ENCODE measurements around the gene SUPT20HL1. TPM values are rescaled to one million over a fixed set of nuclear protein-coding genes. Genes with fewer than 3 reads are reported as not detected.

The SUPT20HL1 gene
- total RNA-seq, 1 donor from 2014 or later, result not detected

DNA sequence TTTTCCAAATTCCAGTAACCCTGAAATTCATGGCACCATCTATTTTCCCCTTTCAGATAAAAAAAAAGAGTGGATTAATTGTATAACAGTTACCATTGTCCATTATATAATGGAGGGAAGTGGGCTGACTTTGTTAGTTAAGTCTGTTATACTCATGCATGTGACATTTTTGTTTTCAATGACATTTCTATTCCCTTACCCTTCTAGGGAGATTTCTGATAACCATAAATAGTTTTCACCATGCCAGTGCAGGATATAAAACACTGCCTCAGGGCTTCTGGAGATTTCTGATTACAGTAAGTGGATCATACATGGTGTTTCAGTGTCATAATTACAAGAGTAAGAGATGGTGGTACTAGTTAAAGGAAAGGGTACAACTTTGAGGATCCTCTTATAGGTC is 45.5 kb downstream of the SUPT20HL1 start:
- H3K9me3 ChIP-seq, result no peaks in the 10 kb centered on the region
- intact Hi-C loops (cut with DNase I), result no loop called here

More for the DNA sequence above, 45.5 kb downstream of the SUPT20HL1 start:
- TF ChIP-seq, protein P1, sequence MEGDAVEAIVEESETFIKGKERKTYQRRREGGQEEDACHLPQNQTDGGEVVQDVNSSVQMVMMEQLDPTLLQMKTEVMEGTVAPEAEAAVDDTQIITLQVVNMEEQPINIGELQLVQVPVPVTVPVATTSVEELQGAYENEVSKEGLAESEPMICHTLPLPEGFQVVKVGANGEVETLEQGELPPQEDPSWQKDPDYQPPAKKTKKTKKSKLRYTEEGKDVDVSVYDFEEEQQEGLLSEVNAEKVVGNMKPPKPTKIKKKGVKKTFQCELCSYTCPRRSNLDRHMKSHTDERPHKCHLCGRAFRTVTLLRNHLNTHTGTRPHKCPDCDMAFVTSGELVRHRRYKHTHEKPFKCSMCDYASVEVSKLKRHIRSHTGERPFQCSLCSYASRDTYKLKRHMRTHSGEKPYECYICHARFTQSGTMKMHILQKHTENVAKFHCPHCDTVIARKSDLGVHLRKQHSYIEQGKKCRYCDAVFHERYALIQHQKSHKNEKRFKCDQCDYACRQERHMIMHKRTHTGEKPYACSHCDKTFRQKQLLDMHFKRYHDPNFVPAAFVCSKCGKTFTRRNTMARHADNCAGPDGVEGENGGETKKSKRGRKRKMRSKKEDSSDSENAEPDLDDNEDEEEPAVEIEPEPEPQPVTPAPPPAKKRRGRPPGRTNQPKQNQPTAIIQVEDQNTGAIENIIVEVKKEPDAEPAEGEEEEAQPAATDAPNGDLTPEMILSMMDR (IDR thresholded peaks at IDR 0.05), result no peak
- H3K4me3 ChIP-seq, result no peak overlapping the region
- H3K4me1 ChIP-seq, result no peaks in the 10 kb centered on the region
- H3K36me3 ChIP-seq, result no peaks in the 10 kb centered on the region
- ATAC-seq (no peak), DNase-seq (no peak)
- no peak overlapping the region for H3K27ac ChIP-seq
- H3K27me3 ChIP-seq (ENCODE audit: low read depth), result no peaks in the 10 kb centered on the region

Other genes starting within 250 kb of the SUPT20HL1 start
- 39.1 TPM for gene ZFX, start 210.9 kb upstream of the SUPT20HL1 start, total RNA-seq
- gene SUPT20HL2, start 46.6 kb upstream of the SUPT20HL1 start, total RNA-seq, result not detected
- gene PDK3, start 104.6 kb downstream of the SUPT20HL1 start, total RNA-seq, result 22.3 TPM